ENCODE measurements around the gene MTG2. TPM values are rescaled to one million over a fixed set of nuclear protein-coding genes. Genes with fewer than 3 reads are reported as not detected.

MTG2 gene
- total RNA-seq, 2 donors from 2014 or later: 8.8 to 16.5 TPM

GRCh38 chr20:62158088-62158400 lies 24.8 kb upstream of the MTG2 start:
- Histone ChIP-seq H3K27me3 (no peaks in the 10 kb centered on the region), H3K4me1 (peaks cover 14% of the 10 kb centered on the region), H3K4me3 (no peak overlapping the region), H3K36me3 (replicated peaks in 1 of 2; ENCODE audit: insufficient read depth in 1 of 2, low read depth in 2 of 2) (peaks cover 0 to 15% of the 10 kb centered on the region in 2 donors), H3K9me3 (no peaks in the 10 kb centered on the region), H3K27ac (no peak overlapping the region)
- intact Hi-C loops (cut with DNase I): no loop called here
- WGBS, 2 donors: 93 to 97% methylated on average over 11 to 12 of the region's 12 CpGs
- no peak for DNase-seq
- TF ChIP-seq CTCF (IDR thresholded peaks at IDR 0.05) (no peak), POLR2A (IDR thresholded peaks at IDR 0.05) (no peak)
- no peak for ATAC-seq

GRCh38 chr20:62158541-62158940 lies 24.3 kb upstream of the MTG2 start:
- intact Hi-C loops (cut with DNase I): no loop called here
- H3K36me3 ChIP-seq (replicated peaks in 1 of 2; ENCODE audit: insufficient read depth in 1 of 2, low read depth in 2 of 2): peaks cover 0 to 20% of the 10 kb centered on the region in 2 donors
- TF ChIP-seq POLR2A (IDR thresholded peaks at IDR 0.05) (no peak), CTCF (IDR thresholded peaks at IDR 0.05) (no peak)
- H3K4me3 ChIP-seq: no peak overlapping the region
- peaks cover 14% of the 10 kb centered on the region for H3K4me1 ChIP-seq
- DNase-seq: no peak
- no peak overlapping the region for H3K27ac ChIP-seq
- H3K27me3 ChIP-seq: no peaks in the 10 kb centered on the region
- no peak for ATAC-seq
- WGBS, 2 donors: 91% methylated on average over 19 to 22 of the region's 22 CpGs
- H3K9me3 ChIP-seq: no peaks in the 10 kb centered on the region

GRCh38 chr20:62159052-62159451 lies 23.8 kb upstream of the MTG2 start:
- DNase-seq: no peak
- no peaks in the 10 kb centered on the region for H3K9me3 ChIP-seq
- H3K4me3 ChIP-seq: no peak overlapping the region
- no peaks in the 10 kb centered on the region for H3K27me3 ChIP-seq
- no peak for ATAC-seq
- TF ChIP-seq POLR2A (IDR thresholded peaks at IDR 0.05): no peak
- TF ChIP-seq CTCF (IDR thresholded peaks at IDR 0.05): no peak
- intact Hi-C loops (cut with DNase I): no loop called here
- WGBS, 2 donors: 87 to 100% methylated on average over 2 to 10 of the region's 11 CpGs
- peaks cover 14% of the 10 kb centered on the region for H3K4me1 ChIP-seq
- H3K27ac ChIP-seq: no peak overlapping the region
- peaks cover 0 to 21% of the 10 kb centered on the region in 2 donors for H3K36me3 ChIP-seq (replicated peaks in 1 of 2; ENCODE audit: insufficient read depth in 1 of 2, low read depth in 2 of 2)

- no peaks in the 10 kb centered on the region for H3K27me3 ChIP-seq
- intact Hi-C loops (cut with DNase I): no loop called here
- peaks cover under 1 to 28% of the 10 kb centered on the region in 2 donors for H3K36me3 ChIP-seq (replicated peaks in 1 of 2; ENCODE audit: insufficient read depth in 1 of 2, low read depth in 2 of 2)
- H3K9me3 ChIP-seq: no peaks in the 10 kb centered on the region
- 80% methylated on average over 9 to 14 of the region's 14 CpGs for WGBS, 2 donors
- ATAC-seq (no peak), DNase-seq (no peak)
- TF ChIP-seq POLR2A (IDR thresholded peaks at IDR 0.05): no peak
- no peak for TF ChIP-seq CTCF (IDR thresholded peaks at IDR 0.05)
- H3K4me1 ChIP-seq: peaks cover 14% of the 10 kb centered on the region
- no peak overlapping the region for H3K4me3 ChIP-seq
- H3K27ac ChIP-seq: no peak overlapping the region
Measured at GRCh38 chr20:62159839-62160238, 23.0 kb upstream of the MTG2 start.

- ATAC-seq: no peak
Measured at GRCh38 chr20:62160253-62160652, 22.6 kb upstream of the MTG2 start.

More at GRCh38 chr20:62160253-62160652, 22.6 kb upstream of the MTG2 start:
- H3K9me3 ChIP-seq: no peaks in the 10 kb centered on the region
- no peak for DNase-seq
- H3K27me3 ChIP-seq: no peaks in the 10 kb centered on the region
- H3K4me3 ChIP-seq: no peak overlapping the region
- peaks cover 4 to 32% of the 10 kb centered on the region in 2 donors for H3K36me3 ChIP-seq (replicated peaks in 1 of 2; ENCODE audit: insufficient read depth in 1 of 2, low read depth in 2 of 2)
- H3K27ac ChIP-seq: no peak overlapping the region
- intact Hi-C loops (cut with DNase I): no loop called here
- 94 to 98% methylated on average over 8 to 9 of the region's 9 CpGs for WGBS, 2 donors
- H3K4me1 ChIP-seq: peaks cover 14% of the 10 kb centered on the region
- TF ChIP-seq POLR2A (IDR thresholded peaks at IDR 0.05) (no peak), CTCF (IDR thresholded peaks at IDR 0.05) (no peak)
